NCI-H1436 treated with DMSO at 0.1 percent for 48 hours (cell line): ENCODE results near the gene NR2E1.

Experiments
- DNase-seq: peaks from one replicate; lab custom pipeline; 2025; lab: John Stamatoyannopoulos, UW

NR2E1 gene

GRCh38 chr6:108171291-108171917 lies 5.6 kb downstream of the NR2E1 start:
- DNase-seq = no peak

GRCh38 chr6:108171918-108172516 lies 6.2 kb downstream of the NR2E1 start:
- no peak for DNase-seq

DNA sequence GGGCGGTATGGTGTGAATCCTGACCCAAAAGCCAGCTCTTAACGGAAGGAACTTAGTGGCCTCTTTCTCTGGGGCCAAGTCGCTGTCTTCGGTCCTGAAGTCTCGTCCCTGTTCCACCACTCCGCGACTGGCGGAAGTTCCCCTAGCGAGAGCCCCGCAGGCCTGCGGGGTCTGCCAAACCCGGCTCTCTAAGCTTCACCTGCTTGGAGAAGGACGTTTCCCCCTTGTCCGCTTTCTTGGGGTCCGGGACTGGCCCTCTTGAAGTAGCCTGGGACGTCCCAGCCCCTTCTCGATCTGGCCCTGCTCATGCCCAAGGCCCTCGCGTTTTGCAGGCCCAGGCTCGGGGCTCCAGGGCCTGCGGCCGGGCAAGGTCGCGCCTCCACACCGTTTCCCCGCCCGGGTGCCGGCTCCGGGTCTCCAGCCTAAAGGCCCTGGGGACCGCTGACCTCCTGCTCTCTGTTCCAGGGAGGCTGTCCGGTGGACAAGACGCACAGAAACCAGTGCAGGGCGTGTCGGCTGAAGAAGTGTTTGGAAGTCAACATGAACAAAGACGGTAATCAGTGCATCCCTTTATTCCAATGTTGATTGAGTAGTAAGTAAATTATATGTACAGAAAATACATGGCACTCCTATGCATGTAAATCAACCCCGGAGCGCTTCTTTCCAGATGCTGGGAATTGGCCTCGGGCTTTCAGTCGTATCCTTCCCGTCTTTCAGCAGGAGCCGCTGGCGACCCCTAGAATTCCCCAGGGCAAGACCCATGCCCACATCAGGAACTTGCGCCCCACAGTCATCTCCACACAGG lies 8.8 kb downstream of the NR2E1 start:
- DNase-seq = no peak

- no peak for DNase-seq
Observed at GRCh38 chr6:108175176-108175591, 9.4 kb downstream of the NR2E1 start.

- no peak for DNase-seq
Observed at GRCh38 chr6:108175592-108176279, 9.9 kb downstream of the NR2E1 start.

DNA sequence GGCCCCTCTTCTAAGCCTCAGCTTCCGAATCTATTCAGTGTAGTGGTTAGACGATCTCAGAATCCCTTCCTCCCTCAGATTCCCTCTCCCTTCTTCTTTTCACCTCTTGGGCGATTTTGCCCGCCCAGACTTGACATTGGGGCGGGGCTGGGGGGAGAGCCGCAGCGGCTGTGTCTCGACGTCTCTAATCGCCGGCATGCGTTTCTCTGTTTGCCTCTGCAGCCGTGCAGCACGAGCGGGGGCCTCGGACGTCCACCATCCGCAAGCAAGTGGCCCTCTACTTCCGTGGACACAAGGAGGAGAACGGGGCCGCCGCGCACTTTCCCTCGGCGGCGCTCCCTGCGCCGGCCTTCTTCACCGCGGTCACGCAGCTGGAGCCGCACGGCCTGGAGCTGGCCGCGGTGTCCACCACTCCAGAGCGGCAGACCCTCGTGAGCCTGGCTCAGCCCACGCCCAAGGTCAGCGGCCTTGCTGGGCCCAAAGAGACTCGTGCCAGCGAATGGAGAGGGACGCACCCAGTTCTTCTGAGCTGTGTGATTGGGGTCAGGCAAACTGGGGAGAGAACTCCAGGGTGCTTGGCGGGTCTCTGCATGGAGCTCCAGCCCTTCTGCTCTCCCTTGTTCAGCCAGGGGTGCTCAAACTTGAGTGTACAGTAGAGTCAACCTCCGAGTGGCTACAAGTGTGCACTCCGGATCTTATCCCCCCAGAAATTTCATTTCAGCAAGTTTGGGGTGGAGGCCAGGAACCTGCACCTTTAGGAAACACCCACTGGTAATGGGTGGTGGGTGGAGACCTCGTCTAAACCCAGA lies 10.7 kb downstream of the NR2E1 start:
- no peak for DNase-seq

DNA sequence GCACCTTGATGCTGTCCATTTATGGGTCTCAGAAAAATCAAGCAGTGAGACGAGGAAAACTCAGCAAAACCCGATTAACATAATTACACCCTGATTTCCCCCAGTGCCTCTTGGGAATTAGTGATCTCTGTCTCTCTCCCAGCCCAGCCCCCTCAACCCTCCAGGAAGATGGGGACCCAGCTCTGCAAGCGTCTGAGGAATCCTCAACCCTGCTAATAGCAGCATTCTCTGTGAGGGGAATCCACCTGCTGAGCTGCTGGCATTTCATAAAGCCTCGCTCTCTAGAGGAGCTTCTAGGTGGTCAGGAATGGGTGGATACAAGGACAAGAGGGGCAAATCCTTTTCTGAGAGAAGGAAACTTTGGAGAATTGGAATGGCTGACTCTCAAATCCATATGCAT lies 13.9 kb downstream of the NR2E1 start:
- no peak for DNase-seq

DNA sequence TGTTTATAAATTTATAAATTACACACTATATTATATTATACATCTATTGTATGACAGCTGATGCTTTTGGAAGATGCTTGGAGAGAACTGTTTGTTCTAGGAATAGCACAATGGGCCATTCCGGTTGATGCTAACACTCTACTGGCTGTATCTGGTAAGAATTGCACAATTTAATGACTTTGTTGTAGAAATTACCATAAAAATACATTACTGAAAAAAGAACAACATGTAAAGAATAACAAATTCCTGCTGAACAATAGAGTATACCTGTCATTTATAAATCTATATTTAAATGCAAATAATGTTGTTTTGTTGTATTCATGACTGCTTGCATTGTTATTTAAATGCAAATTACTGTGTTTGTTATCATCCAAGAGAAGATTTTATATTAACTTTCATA lies 14.4 kb downstream of the NR2E1 start:
- no peak for DNase-seq

- no peak for DNase-seq
Observed at GRCh38 chr6:108180776-108181175, 15.0 kb downstream of the NR2E1 start.

DNA sequence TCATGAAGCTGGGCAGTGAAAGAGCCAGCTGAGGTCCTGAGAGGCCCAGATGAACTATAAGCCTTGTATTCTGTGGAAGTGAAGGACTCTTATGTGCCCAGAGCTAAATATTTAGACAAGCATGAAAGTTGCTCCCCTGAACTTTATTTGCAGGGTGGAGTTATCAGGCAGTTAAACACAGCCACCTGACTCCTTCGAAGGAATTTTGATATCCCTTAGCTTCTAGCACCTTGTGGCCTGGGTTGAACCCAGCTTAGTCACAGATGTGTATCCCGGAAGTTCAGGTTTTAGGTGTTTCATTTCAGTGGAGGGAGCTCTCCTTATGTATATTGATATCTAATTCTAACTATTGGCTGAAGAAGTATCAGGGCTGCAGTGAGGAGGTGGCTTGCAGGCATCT lies 20.4 kb downstream of the NR2E1 start:
- DNase-seq = no peak

GRCh38 chr6:108187519-108187918 lies 21.7 kb downstream of the NR2E1 start:
- DNase-seq = no peak

GRCh38 chr6:108193131-108193530 lies 27.3 kb downstream of the NR2E1 start:
- DNase-seq = no peak

DNA sequence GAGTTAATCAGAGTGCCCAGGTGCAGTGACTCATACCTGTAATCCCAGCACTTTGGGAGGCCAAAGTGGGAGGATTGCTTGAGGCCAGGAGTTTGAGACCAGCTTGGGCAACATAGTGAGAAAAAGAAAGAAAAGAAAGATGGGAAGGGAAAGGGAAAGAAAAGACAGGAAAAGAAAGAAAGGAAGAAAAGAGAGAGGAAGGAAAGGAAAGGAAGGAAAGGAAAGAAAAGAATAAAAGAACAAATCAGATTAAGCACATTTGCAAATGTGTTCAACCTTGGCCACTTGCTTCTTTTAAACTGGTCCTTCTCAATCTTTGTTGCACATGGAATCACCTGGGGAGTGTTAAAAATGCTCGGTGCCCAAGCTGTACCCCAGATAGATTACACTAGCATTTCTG lies 28.0 kb downstream of the NR2E1 start:
- no peak for DNase-seq

DNA sequence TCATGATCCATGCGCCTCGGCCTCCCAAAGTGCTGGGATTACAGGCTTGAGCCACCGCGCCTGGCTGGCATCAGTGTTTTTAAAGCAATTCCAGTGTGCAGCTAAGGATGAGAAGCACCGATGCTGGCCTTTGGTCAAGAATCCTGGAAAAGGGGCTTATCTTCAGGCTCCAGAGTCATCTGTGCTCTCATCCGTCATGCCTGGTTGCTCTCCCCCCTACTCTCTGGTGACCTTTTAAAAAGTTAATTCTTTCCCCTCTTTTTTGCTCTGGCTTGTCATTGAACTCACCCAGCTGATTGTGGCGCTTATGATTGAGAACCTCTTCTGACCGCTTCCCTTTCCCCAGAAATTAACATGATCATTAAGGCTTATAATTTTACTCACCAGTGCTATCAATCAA lies 28.7 kb downstream of the NR2E1 start:
- no peak for DNase-seq

DNA sequence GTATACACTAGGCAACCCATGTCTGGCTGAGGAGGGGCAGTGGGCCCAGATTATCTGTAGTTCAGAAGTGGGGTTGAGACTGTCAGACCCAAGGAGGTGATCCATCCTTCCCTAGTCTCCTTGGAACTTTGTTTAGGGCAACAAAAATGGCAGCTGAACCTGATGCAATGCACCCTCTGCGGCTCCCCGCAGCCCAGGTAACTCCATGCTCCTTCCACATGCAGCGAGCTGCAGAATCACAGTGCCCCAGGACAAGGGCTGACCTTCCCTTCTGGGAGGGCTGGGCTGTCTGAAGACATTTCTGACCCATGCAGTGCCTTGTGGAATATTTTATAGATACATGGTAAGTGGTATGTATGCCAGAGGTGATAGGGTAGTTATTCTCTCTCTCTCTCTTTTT lies 29.4 kb downstream of the NR2E1 start:
- DNase-seq = no peak

GRCh38 chr6:108198761-108199498 lies 33.1 kb downstream of the NR2E1 start:
- no peak for DNase-seq

DNA sequence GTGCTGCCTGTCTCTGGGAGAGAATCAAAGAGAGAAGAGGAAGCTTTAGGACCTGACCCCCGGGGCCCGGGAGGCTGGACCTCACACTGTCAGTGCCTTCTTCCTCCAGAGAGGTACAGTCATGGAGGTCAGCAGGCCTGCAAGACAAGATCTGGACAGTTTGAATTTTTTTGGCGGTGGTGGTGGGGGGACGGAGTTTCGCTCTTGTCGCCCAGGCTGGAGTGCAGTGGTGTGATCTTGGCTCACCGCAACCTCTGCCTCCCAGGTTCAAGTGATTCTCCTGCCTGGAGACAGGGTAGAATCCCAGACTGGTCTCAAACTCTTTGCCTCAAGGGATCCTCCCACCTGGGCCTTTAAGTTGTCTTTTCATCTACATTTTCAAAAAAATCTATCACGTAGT lies 34.4 kb downstream of the NR2E1 start:
- no peak for DNase-seq

- no peak for DNase-seq
Observed at GRCh38 chr6:108200631-108201030, 34.8 kb downstream of the NR2E1 start.

DNA sequence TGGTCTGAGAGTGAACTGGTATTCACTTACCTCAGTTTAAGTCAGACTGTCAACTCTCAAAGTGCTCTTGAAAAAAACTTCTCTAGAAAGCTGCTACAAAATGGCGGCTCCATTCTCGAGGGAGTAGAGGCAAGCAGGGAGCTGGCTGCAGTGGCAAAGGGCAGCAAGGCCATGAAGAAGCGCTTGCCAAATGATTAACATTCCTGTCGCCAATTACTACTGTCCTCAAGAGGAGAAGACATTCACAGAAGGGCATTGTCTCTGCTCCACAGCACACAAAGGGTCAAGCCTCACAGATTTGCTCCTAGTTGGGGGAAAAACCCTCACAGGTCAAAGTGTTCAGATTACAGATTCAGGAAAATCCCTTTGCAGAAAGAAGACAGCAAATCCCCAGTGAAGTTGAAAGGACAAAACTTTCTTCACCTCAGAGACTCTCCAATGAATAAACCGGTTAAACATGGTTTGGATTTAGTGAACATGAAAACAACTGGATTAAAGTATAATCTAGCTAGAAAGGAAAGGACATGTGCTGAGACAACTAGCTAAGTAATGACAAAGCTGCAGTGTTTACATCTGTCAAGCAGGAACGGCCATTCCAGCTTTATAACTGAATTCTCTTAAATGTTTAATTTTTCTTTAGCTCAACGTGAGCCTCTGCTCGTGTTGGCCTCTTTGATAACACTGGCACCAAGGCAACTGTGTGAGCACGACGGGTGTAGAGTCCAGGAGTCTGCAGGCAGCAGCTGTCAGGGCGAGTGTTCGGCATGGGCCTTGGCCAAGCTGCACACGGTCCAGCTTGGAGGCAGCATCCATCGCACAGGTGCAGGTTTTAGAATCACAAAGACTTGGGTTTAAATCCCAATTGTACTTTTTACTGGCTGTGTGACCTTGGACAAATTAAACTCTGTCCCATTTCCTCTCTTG lies 37.6 kb downstream of the NR2E1 start:
- DNase-seq = no peak

DNA sequence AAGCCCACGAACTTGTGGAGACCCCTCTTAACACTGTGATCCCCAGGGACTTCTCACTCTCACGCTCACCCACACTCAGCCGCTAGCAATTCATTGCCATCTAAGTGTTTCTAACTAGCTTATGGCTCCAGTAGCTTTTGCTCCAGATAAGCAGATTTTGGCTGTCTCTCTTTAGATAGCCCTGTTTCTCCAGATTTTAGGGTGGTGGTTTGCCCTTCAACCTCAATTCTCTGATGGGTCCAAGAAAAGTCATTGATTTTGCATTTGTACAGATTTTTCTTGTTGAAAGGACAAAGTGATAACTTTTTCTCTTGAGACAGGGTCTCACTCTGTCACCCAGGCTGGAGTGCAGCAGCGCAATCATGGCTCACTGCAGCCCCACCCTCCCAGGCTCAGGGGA lies 41.2 kb downstream of the NR2E1 start:
- DNase-seq = no peak
